Measurements from ENCODE around the gene TLR6.
"Not testable (repeated sequence)": the region's sequence is repeated elsewhere in the genome, so short reads cannot be mapped to it uniquely, and the experiment has no call there.

GRCh38 chr4:38777925-38778324 lies 78.7 kb downstream of the TLR6 start:
- TF ChIP-seq MYC (IDR thresholded peaks at IDR 0.05; ENCODE audit: low read depth, low read length); POLR2A (IDR thresholded peaks at IDR 0.05; ENCODE audit: extremely low read depth, insufficient read length); CTCF (IDR thresholded peaks at IDR 0.05; ENCODE audit: low read depth, low read length); MAX (IDR thresholded peaks at IDR 0.05; ENCODE audit: low read depth, low read length): not testable (repeated sequence)
